GM23338 (cell line): ENCODE measurements around the gene BSND.

Source experiments
- CTCF ChIP-seq, 2 experiments: fragments of 200-600 bp in 1 of 2; sonication (generic) in 1 of 2; conservative IDR thresholded peaks; 2 replicates each; pipeline versions ENCODE4 v1.5.1 to v1.6.1; 2016 to 2017; ENCODE audit warnings: antibody characterized with exemption in 2 of 2, low read depth in 2 of 2, mild to moderate bottlenecking in 2 of 2, moderate library complexity in 1 of 2
- POLR2AphosphoS5 ChIP-seq: IDR thresholded peaks from 2 replicates; pipeline ENCODE4 v1.6.1; 2016; ENCODE audit warnings: antibody characterized with exemption, low read depth

- TF ChIP-seq CTCF (conservative IDR thresholded peaks at IDR 0.05; ENCODE audit: low read depth in 2 of 2) = no peak
- TF ChIP-seq POLR2AphosphoS5 = no peak
Observed at GRCh38 chr1:54998677-54999076, at the start of gene BSND.
